SK-N-SH (cell line): Measurements from ENCODE around the gene SLC26A11. TPM values are rescaled to one million over a fixed set of nuclear protein-coding genes. Genes with fewer than 3 reads are reported as not detected.

ENCODE experiments used
- CTCF ChIA-PET: fragments of 300-600, 350-600 bp; formaldehyde crosslinking; extraction: SDS; loops from one replicate; lab custom pipeline; 2021; lab: Yijun Ruan, JAX
- POLR2A ChIA-PET: fragments of 350-600 bp; sonication (Branson Sonifier 250); formaldehyde crosslinking; extraction: SDS; loops from one replicate; lab custom pipeline; 2020; ENCODE audit warnings: antibody characterized with exemption, inconsistent platforms; lab: Yijun Ruan, JAX
- DNase-seq: peaks from one replicate; pipeline ENCODE4 v3.0.0; 2012
- H2AFZ ChIP-seq: fragments of 200-600 bp; sonication (generic); 2 replicates; pipeline ENCODE4 v1.8.1; 2016; ENCODE audit warnings: antibody characterized with exemption, mild to moderate bottlenecking, low read depth
- H3F3A ChIP-seq: fragments of 200-600 bp; sonication (generic); replicated peaks from 2 replicates; pipeline ENCODE3; 2016; ENCODE audit warnings: antibody characterized with exemption, mild to moderate bottlenecking; ENCODE audit not compliant: insufficient read depth
- H3K27ac ChIP-seq, 2 experiments: fragments of 200-500 bp in 1 of 2; fragments of 200-600 bp in 1 of 2; sonication (Bioruptor generic) in 1 of 2; sonication (generic), shearing (Covaris generic) in 1 of 2; 2 replicates each; pipeline versions ENCODE4 v1.5.1 to v1.6.1; 2014 to 2016; ENCODE audit warnings: low read depth in 2 of 2, inconsistent platforms in 1 of 2, low read length in 1 of 2, mild to moderate bottlenecking in 1 of 2, mixed read lengths in 1 of 2
- H3K27me3 ChIP-seq: fragments of 200-600 bp; sonication (generic), shearing (Covaris generic); 2 replicates; pipeline ENCODE4 v1.6.1; 2016; ENCODE audit warnings: mixed run types; ENCODE audit not compliant: insufficient read depth
- H3K36me3 ChIP-seq, 2 experiments: fragments of 200-500 bp in 1 of 2; fragments of 200-600 bp in 1 of 2; sonication (Bioruptor generic) in 1 of 2; sonication (generic) in 1 of 2; replicated peaks in 1 of 2; 2 replicates each; pipeline versions ENCODE3 to v1.5.1; 2014 to 2016; ENCODE audit warnings: low read length in 1 of 2, mild to moderate bottlenecking in 1 of 2; ENCODE audit not compliant: insufficient read depth in 2 of 2, control insufficient read depth in 1 of 2
- H3K4me1 ChIP-seq, 2 experiments: fragments of 200-500 bp in 1 of 2; fragments of 200-600 bp in 1 of 2; sonication (Bioruptor generic) in 1 of 2; sonication (generic), shearing (Covaris generic) in 1 of 2; 2 replicates each; pipeline versions ENCODE4 v1.5.1 to v1.6.1; 2014 to 2016; ENCODE audit warnings: low read depth in 1 of 2, low read length in 1 of 2, mixed run types in 1 of 2; ENCODE audit not compliant: insufficient read depth in 2 of 2, control insufficient read depth in 1 of 2
- H3K4me2 ChIP-seq: fragments of 200-600 bp; sonication (generic), shearing (Covaris generic); 2 replicates; pipeline ENCODE4 v1.6.1; 2017; ENCODE audit warnings: mixed run types
- H3K4me3 ChIP-seq, 2 experiments: fragments of 200-500 bp in 1 of 2; fragments of 200-600 bp in 1 of 2; sonication (Bioruptor generic) in 1 of 2; sonication (generic), shearing (Covaris generic) in 1 of 2; 2 replicates each; pipeline versions ENCODE4 v1.5.1 to v1.8.1; 2014 to 2016; ENCODE audit warnings: low read depth in 2 of 2, inconsistent platforms in 1 of 2, low read length in 1 of 2, mild to moderate bottlenecking in 1 of 2, mixed read lengths in 1 of 2, moderate library complexity in 1 of 2
- H3K79me2 ChIP-seq: fragments of 200-600 bp; sonication (generic); 2 replicates; pipeline ENCODE4 v1.8.1; 2017; ENCODE audit warnings: mild to moderate bottlenecking; ENCODE audit not compliant: insufficient read depth
- H3K9ac ChIP-seq: fragments of 200-600 bp; sonication (generic); 2 replicates; pipeline ENCODE4 v1.6.1; 2017; ENCODE audit warnings: mixed run types
- H3K9me2 ChIP-seq: fragments of 200-600 bp; sonication (generic); 2 replicates; pipeline ENCODE4 v1.6.1; 2017; ENCODE audit warnings: mixed run types
- H3K9me3 ChIP-seq: fragments of 200-600 bp; sonication (generic); 2 replicates; pipeline ENCODE4 v1.6.1; 2017; ENCODE audit warnings: mixed run types, mild to moderate bottlenecking, moderate library complexity
- H4K20me1 ChIP-seq: fragments of 200-600 bp; sonication (generic); 2 replicates; pipeline ENCODE4 v1.6.1; 2017; ENCODE audit warnings: mild to moderate bottlenecking, mixed run types; ENCODE audit not compliant: insufficient read depth
- CHD2 ChIP-seq: fragments of 150-350 bp; IDR thresholded peaks from 2 replicates; pipeline ENCODE4 v1.6.1; 2018; ENCODE audit warnings: low read length; ENCODE audit not compliant: partially characterized antibody
- CTCF ChIP-seq: fragments of 200-600 bp; sonication (generic); IDR thresholded peaks from 2 replicates; pipeline ENCODE4 v1.6.1; 2017; ENCODE audit warnings: antibody characterized with exemption, mild to moderate bottlenecking, moderate library complexity
- EP300 ChIP-seq, 2 experiments: IDR thresholded peaks; 2 replicates each; pipeline versions ENCODE4 v1.4.0 to v1.6.1; 2012; ENCODE audit warnings: borderline replicate concordance in 1 of 2, low read depth in 1 of 2, low read length in 1 of 2
- EZH2phosphoT487 ChIP-seq: fragments of 200-600 bp; sonication (generic); IDR thresholded peaks from 2 replicates; pipeline ENCODE4 v1.6.1; 2017; ENCODE audit warnings: low read depth, mixed run types, mild to moderate bottlenecking, antibody characterized with exemption, moderate library complexity, borderline replicate concordance
- FOXJ3 ChIP-seq: sonication (generic); formaldehyde crosslinking; IDR thresholded peaks from 2 replicates; pipeline ENCODE4 v1.5.1; 2020; ENCODE audit warnings: mild to moderate bottlenecking, missing genetic modification reagents
- GABPA ChIP-seq: IDR thresholded peaks from 2 replicates; pipeline ENCODE4 v1.4.0; 2012; ENCODE audit warnings: low read depth, mild to moderate bottlenecking
- IRF3 ChIP-seq: fragments of 150-350 bp; IDR thresholded peaks from 2 replicates; pipeline ENCODE4 v1.6.1; 2016; ENCODE audit warnings: mild to moderate bottlenecking, low read depth, low read length
- MAX ChIP-seq: IDR thresholded peaks from 2 replicates; pipeline ENCODE4 v1.4.0; 2012; ENCODE audit warnings: low read depth
- MXI1 ChIP-seq: IDR thresholded peaks from 2 replicates; pipeline ENCODE4 v1.6.1; 2012; ENCODE audit warnings: mild to moderate bottlenecking, low read depth, low read length, improper control_type of control experiment
- POLR2AphosphoS5 ChIP-seq: IDR thresholded peaks from 2 replicates; pipeline ENCODE4 v1.6.1; 2012; ENCODE audit warnings: low read depth, low read length
- RCOR1 ChIP-seq: fragments of 150-350 bp; IDR thresholded peaks from 2 replicates; pipeline ENCODE4 v1.6.1; 2017; ENCODE audit warnings: antibody characterized with exemption, low read length
- RFX5 ChIP-seq: IDR thresholded peaks from 2 replicates; pipeline ENCODE4 v1.6.1; 2012; ENCODE audit warnings: mild to moderate bottlenecking, improper control_type of control experiment, low read length
- RXRA ChIP-seq: IDR thresholded peaks from 2 replicates; pipeline ENCODE4 v1.4.0; 2012; ENCODE audit warnings: low read depth, mild to moderate bottlenecking, borderline replicate concordance
- SIN3A ChIP-seq: IDR thresholded peaks from 2 replicates; pipeline ENCODE4 v1.6.1; 2012; ENCODE audit warnings: low read depth, mild to moderate bottlenecking, low read length, moderate library complexity, borderline replicate concordance
- TCF12 ChIP-seq: IDR thresholded peaks from 2 replicates; pipeline ENCODE4 v1.4.0; 2012
- USF1 ChIP-seq: IDR thresholded peaks from 2 replicates; pipeline ENCODE4 v1.4.0; 2012; ENCODE audit warnings: low read depth, borderline replicate concordance
- ZBTB33 ChIP-seq: IDR thresholded peaks from 2 replicates; pipeline ENCODE4 v1.4.0; 2012; ENCODE audit warnings: low read depth, borderline replicate concordance
- WGBS: methylation state at CpG from one replicate; pipeline ENCODE4 v1.1.6; 2017; ENCODE audit warnings: low lambda C conversion rate; 5-methylcytosine and 5-hydroxymethylcytosine counted together
- polyA plus RNA-seq, 3 experiments: library from polyadenylated mRNA; depleted of rRNA; stranded (reverse); fragments of >200 nt; gene quantifications; 2 replicates each; pipeline ENCODE4 v1.2.3, GENCODE V29; 2012

SLC26A11 gene
- polyA plus RNA-seq, 1 of the 3 experiments (the other 2 are of a cell fraction), result 35.9 TPM

- no peaks in the 10 kb centered on the region for H4K20me1 ChIP-seq
- H3K27me3 ChIP-seq, result no peaks in the 10 kb centered on the region
- H3K36me3 ChIP-seq, result peaks cover 67 to 81% of the 10 kb centered on the region in 2 experiments
- no peaks in the 10 kb centered on the region for H3K4me1 ChIP-seq
- H3K9ac ChIP-seq, result no peak overlapping the region
- no peak overlapping the region for H2AFZ ChIP-seq
- H3K27ac ChIP-seq, result no peak overlapping the region
- no peaks in the 10 kb centered on the region for H3K9me3 ChIP-seq
- no peaks in the 10 kb centered on the region for H3F3A ChIP-seq
- ChIA-PET CTCF (interaction anchor here (1.0 kb wide), 1 partner anchor 213 kb away, joined by 3 read pairs; no protein-coding TSS in a partner anchor), POLR2A (no interaction called here)
- WGBS, result 92% methylated on average over 14 of the region's 14 CpGs
- H3K9me2 ChIP-seq, result no peaks in the 10 kb centered on the region
- TF ChIP-seq CHD2, result no peak
- no peak for TF ChIP-seq TCF12
- no peak for TF ChIP-seq MAX
- no peak for TF ChIP-seq MXI1
- TF ChIP-seq GABPA, result no peak
- TF ChIP-seq RCOR1, result no peak
- no peak for TF ChIP-seq EP300 (IDR thresholded peaks at IDR 0.05; ENCODE audit: borderline replicate concordance in 1 of 2, low read depth in 1 of 2, low read length in 1 of 2)
- H3K4me2 ChIP-seq, result no peak overlapping the region
- peaks cover 9% of the 10 kb centered on the region; the same call in 1 of the 2 replicates for H3K79me2 ChIP-seq
- no peak for DNase-seq
- no peak overlapping the region for H3K4me3 ChIP-seq
These were observed 76.0 kb downstream of the SLC26A11 start for GRCh38 chr17:80296221-80296620.

- Histone ChIP-seq H3K9ac (no peak overlapping the region), H3K27ac (no peak overlapping the region)
- CTCF ChIA-PET, result no interaction called here
- TF ChIP-seq MAX (no peak), EP300 (IDR thresholded peaks at IDR 0.05; ENCODE audit: borderline replicate concordance in 1 of 2, low read depth in 1 of 2, low read length in 1 of 2) (no peak), IRF3 (no peak), ZBTB33 (no peak), RCOR1 (no peak), SIN3A (no peak), CTCF (no peak), EZH2phosphoT487 (no peak), FOXJ3 (no peak), POLR2AphosphoS5 (no peak), RXRA (no peak), RFX5 (no peak), USF1 (no peak), TCF12 (no peak)
- TF ChIP-seq, all 33 proteins: peak for 0
- Histone ChIP-seq H3K27me3 (no peaks in the 10 kb centered on the region), H3K4me1 (no peaks in the 10 kb centered on the region), H3K9me2 (no peaks in the 10 kb centered on the region), H2AFZ (no peak overlapping the region), H3K9me3 (no peaks in the 10 kb centered on the region), H3F3A (no peaks in the 10 kb centered on the region), H4K20me1 (no peaks in the 10 kb centered on the region), H3K79me2 (peaks cover 9% of the 10 kb centered on the region; the same call in 1 of the 2 replicates), H3K4me2 (no peak overlapping the region), H3K36me3 (peaks cover 66 to 87% of the 10 kb centered on the region in 2 experiments), H3K4me3 (no peak overlapping the region)
- POLR2A ChIA-PET, result no interaction called here
- no peak for DNase-seq
- WGBS, result 96% methylated on average over 19 of the region's 19 CpGs
These were observed 77.9 kb downstream of the SLC26A11 start for GRCh38 chr17:80297996-80298560.
